ENCODE data around the gene MPO. TPM values are rescaled to one million over a fixed set of nuclear protein-coding genes. Genes with fewer than 3 reads are reported as not detected.
A peak's percentile ranks its signal among the peaks of the same experiment; 100 is the strongest.

MPO gene
- total RNA-seq, 2 donors from 2014 or later = 0.57 TPM; not detected in 1

DNA sequence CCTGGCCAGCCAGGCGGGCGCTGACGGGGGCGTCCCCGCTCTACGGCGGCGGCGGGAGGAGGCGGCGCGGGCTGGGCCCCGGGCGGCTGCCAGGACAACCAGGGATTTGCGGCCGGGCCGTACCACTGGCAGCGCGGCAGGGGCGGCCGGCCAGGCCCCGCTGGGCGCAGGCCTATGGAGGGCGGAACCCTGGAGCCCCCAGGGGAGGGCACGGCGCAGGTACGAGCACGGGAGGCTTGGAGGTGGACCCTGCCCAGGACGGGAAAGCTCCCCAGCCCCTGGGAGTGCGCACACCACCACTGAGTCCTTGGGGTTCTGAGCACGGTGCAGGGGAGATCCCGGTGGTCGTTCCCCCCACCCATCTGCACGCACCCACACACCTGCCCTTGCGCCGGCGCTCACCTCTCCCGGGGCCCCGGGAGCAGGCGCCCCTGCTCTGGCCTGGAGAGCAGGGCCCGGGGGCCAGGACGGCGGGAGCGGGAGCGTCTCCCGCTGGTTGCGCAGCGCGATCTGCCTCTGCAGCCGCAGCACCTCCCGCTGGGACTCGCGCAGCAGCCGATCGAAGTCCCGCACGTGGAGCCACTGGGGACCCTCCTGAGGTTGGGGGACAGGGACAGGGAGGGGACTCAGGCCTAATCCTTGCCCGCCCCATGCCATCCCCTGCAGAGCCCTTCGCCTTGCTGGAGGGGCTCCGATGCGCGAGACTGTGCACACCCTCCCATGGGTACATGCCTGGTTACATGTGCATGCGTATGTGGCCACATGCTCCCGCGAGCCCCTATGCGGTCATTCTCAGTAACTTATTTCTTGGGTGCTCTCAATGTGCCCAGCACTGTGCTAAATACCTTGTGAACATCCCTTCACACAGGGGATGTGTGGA, 43.9 kb upstream of the MPO start:
- Histone ChIP-seq H3K4me1 (replicated peaks) (no peaks in the 10 kb centered on the region), H3K27me3 (replicated peaks; ENCODE audit: insufficient read depth) (no peaks in the 10 kb centered on the region), H3K36me3 (no peaks in the 10 kb centered on the region), H3K27ac (peak overlapping the region; percentile 59 to 67), H3K9me3 (no peaks in the 10 kb centered on the region), H3K4me3 (peak overlapping the region; percentile 64)
- DNase-seq (ENCODE audit: low spot score) = peak; percentile 35
- no peak for TF ChIP-seq POLR2A (IDR thresholded peaks at IDR 0.05)
- no peak for TF ChIP-seq POLR2AphosphoS5 (IDR thresholded peaks at IDR 0.05)
- TF ChIP-seq, protein P1, sequence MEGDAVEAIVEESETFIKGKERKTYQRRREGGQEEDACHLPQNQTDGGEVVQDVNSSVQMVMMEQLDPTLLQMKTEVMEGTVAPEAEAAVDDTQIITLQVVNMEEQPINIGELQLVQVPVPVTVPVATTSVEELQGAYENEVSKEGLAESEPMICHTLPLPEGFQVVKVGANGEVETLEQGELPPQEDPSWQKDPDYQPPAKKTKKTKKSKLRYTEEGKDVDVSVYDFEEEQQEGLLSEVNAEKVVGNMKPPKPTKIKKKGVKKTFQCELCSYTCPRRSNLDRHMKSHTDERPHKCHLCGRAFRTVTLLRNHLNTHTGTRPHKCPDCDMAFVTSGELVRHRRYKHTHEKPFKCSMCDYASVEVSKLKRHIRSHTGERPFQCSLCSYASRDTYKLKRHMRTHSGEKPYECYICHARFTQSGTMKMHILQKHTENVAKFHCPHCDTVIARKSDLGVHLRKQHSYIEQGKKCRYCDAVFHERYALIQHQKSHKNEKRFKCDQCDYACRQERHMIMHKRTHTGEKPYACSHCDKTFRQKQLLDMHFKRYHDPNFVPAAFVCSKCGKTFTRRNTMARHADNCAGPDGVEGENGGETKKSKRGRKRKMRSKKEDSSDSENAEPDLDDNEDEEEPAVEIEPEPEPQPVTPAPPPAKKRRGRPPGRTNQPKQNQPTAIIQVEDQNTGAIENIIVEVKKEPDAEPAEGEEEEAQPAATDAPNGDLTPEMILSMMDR (IDR thresholded peaks at IDR 0.05) = no peak
- WGBS = 10% methylated on average over 36 of the region's 66 CpGs
- intact Hi-C loops (cut with DNase I) = loop anchor here (5.0 kb wide), 1 partner anchor 93 kb away; the partner anchor contains the start of gene RNF43

DNA sequence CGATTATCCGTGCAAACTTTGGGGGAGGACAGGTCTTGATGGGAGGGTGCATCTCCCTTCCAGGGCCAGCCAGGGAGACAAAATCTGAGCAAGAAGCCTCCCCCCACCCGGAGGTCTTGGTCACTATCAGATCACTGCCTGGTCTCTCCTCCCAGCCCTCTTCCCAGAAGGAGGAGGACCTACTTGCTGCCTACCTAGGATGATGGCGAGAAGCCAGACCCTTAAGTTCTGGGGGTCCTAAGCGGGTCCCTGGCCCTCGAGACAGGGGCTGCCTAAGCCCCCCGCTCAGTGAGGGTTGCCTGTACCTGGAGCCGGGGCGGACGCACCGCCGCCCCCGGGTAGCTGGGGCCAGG, 43.3 kb upstream of the MPO start:
- TF ChIP-seq POLR2A (IDR thresholded peaks at IDR 0.05) = no peak
- TF ChIP-seq POLR2AphosphoS5 (IDR thresholded peaks at IDR 0.05) = no peak
- TF ChIP-seq, protein P1 (IDR thresholded peaks at IDR 0.05) = no peak
- Histone ChIP-seq H3K27ac (peak overlapping the region; percentile 59 to 67), H3K4me1 (replicated peaks) (no peaks in the 10 kb centered on the region), H3K9me3 (no peaks in the 10 kb centered on the region), H3K27me3 (replicated peaks; ENCODE audit: insufficient read depth) (no peaks in the 10 kb centered on the region), H3K36me3 (no peaks in the 10 kb centered on the region), H3K4me3 (peak overlapping the region; percentile 64)
- 8% methylated on average over 7 of the region's 13 CpGs for WGBS
- DNase-seq (ENCODE audit: low spot score) = no peak
- intact Hi-C loops (cut with DNase I) = loop anchor here (5.0 kb wide), 1 partner anchor 93 kb away; the partner anchor contains the start of gene RNF43

DNA sequence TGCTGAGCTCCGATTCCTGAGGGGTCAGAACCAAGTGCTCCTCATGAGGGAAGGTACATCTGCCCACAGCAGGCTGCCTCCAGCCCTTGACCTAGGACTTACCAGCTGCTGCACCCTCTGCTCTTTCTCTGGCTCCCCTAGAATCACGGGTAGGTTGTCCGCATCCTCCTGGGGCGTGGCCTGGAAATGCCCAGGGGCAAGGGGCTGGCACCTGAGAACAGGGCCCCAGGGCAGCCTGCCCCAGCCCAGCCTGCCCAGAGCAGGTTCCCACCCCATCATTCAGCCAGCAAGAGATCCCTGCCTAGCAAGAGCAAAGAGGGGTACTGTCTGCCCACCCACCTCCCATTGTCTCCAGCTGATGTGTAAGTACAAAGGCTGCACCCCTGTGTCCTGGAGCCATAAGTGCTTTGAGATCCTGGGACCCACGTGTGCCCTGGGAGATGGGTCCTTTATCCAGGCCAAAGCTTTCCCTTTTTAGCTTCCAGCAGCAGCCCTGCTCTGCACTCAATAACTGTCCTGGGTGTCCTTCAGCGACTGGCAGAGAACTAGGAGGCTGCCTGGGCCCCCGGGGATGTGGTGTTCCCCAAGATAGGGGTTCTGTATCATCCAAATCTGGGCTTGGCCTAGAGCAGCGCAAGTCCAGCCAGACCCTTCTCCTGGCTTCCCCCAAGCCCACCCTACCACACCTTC, 42.8 kb upstream of the MPO start:
- H3K27ac ChIP-seq = peak overlapping the region; percentile 59 to 67
- no peaks in the 10 kb centered on the region for H3K27me3 ChIP-seq (replicated peaks; ENCODE audit: insufficient read depth)
- intact Hi-C loops (cut with DNase I) = loop anchor here (5.0 kb wide), 1 partner anchor 94 kb away; the partner anchor contains the start of gene RNF43
- TF ChIP-seq POLR2A (IDR thresholded peaks at IDR 0.05) (no peak), POLR2AphosphoS5 (IDR thresholded peaks at IDR 0.05) (no peak)
- TF ChIP-seq, protein P1 (IDR thresholded peaks at IDR 0.05) = no peak
- no peaks in the 10 kb centered on the region for H3K4me1 ChIP-seq (replicated peaks)
- H3K4me3 ChIP-seq = peak overlapping the region; percentile 64
- no peak for DNase-seq (ENCODE audit: low spot score)
- H3K9me3 ChIP-seq = no peaks in the 10 kb centered on the region
- H3K36me3 ChIP-seq = no peaks in the 10 kb centered on the region
- WGBS = 40% methylated on average over 8 of the region's 8 CpGs

DNA sequence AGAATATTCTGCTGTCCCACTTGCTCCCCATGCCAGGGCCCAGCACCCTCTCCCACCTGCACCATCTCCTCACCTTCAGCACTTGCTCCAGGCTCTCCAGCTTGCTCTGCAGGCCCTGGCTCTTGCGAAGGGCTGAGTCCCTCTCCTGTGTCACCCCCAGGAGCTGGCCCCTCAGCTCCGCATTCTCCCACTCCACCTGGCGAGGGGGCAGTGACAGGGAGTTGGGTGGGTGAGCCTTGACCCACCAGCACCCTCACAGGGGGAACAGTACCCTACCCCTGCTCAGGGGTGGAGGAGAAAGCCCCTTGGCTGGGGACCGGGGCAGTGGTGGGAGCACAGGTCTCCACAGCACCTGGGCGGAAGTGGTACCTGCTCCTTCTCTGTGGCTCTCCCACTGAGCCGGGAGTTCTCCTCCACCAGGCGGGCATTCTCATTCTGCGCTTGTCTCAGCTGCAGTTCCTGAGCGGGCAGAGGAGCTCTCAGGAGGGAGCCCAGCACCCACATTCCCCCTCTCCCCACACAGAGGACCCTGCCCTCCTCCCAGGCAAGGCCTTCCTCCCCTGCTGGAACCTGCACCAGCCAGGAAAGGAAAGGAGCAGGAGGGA, 41.9 kb upstream of the MPO start:
- Histone ChIP-seq H3K27me3 (replicated peaks; ENCODE audit: insufficient read depth) (no peaks in the 10 kb centered on the region), H3K36me3 (no peaks in the 10 kb centered on the region), H3K4me1 (replicated peaks) (no peaks in the 10 kb centered on the region), H3K9me3 (no peaks in the 10 kb centered on the region), H3K4me3 (no peak overlapping the region), H3K27ac (no peak overlapping the region)
- TF ChIP-seq POLR2A (IDR thresholded peaks at IDR 0.05) (no peak), POLR2AphosphoS5 (IDR thresholded peaks at IDR 0.05) (no peak)
- TF ChIP-seq, protein P1 (IDR thresholded peaks at IDR 0.05) = no peak
- DNase-seq (ENCODE audit: low spot score) = no peak
- 97% methylated on average over 9 of the region's 9 CpGs for WGBS
- intact Hi-C loops (cut with DNase I) = loop anchor here (5.0 kb wide), 1 partner anchor 95 kb away; the partner anchor contains the start of gene RNF43
